H9 (cell line): ENCODE results near the gene ESRRA. TPM values are rescaled to one million over a fixed set of nuclear protein-coding genes. Genes with fewer than 3 reads are reported as not detected.
A peak's percentile ranks its signal among the peaks of the same experiment; 100 is the strongest.

Experiments
- DNase-seq: peaks from one replicate; pipeline ENCODE4 v3.0.0-alpha.2; 2017
- H2AFZ ChIP-seq: one replicate; pipeline ENCODE4 v1.6.1; 2013; ENCODE audit warnings: mild to moderate bottlenecking, low read length, control low read depth, moderate library complexity
- H2AK5ac ChIP-seq: 2 replicates; pipeline ENCODE4 v1.6.1; 2013; ENCODE audit warnings: low read length, control low read depth, mixed read lengths; ENCODE audit not compliant: insufficient read length
- H2BK120ac ChIP-seq: one replicate; pipeline ENCODE4 v1.6.1; 2013; ENCODE audit warnings: low read depth, mild to moderate bottlenecking, low read length, control low read depth, inconsistent platforms; ENCODE audit not compliant: poor library complexity, severe bottlenecking
- H2BK12ac ChIP-seq: 2 replicates; pipeline ENCODE4 v1.6.1; 2013; ENCODE audit warnings: low read length, control low read depth, mixed read lengths, low read depth; ENCODE audit not compliant: insufficient read length
- H2BK15ac ChIP-seq: 2 replicates; pipeline ENCODE4 v1.6.1; 2013; ENCODE audit warnings: low read depth, low read length, control low read depth
- H2BK20ac ChIP-seq: one replicate; pipeline ENCODE4 v1.6.1; 2013; ENCODE audit warnings: low read depth, mild to moderate bottlenecking, low read length, control low read depth, inconsistent platforms; ENCODE audit not compliant: poor library complexity, severe bottlenecking
- H2BK5ac ChIP-seq: 2 replicates; pipeline ENCODE4 v1.6.1; 2013; ENCODE audit warnings: low read length, control low read depth, mixed read lengths; ENCODE audit not compliant: insufficient read length
- H3K14ac ChIP-seq: 2 replicates; pipeline ENCODE4 v1.6.1; 2013; ENCODE audit warnings: low read length, control low read depth; ENCODE audit not compliant: insufficient read depth
- H3K18ac ChIP-seq: 2 replicates; pipeline ENCODE4 v1.6.1; 2013; ENCODE audit warnings: low read depth, mild to moderate bottlenecking, mixed read lengths, low read length, control low read depth; ENCODE audit not compliant: insufficient read length
- H3K23ac ChIP-seq: 2 replicates; pipeline ENCODE4 v1.6.1; 2013; ENCODE audit warnings: low read length, control low read depth, mixed read lengths, low read depth; ENCODE audit not compliant: insufficient read length
- H3K23me2 ChIP-seq: 2 replicates; pipeline ENCODE4 v1.6.1; 2013; ENCODE audit warnings: low read depth, mild to moderate bottlenecking, mixed read lengths, low read length, control low read depth; ENCODE audit not compliant: insufficient read length, poor library complexity, severe bottlenecking
- H3K27ac ChIP-seq: 2 replicates; pipeline ENCODE4 v1.5.1; 2013; ENCODE audit warnings: low read length, control low read depth, mixed read lengths, low read depth; ENCODE audit not compliant: insufficient read length
- H3K27me3 ChIP-seq: 2 replicates; pipeline ENCODE4 v1.6.1; 2013; ENCODE audit warnings: low read length, control low read depth, inconsistent platforms; ENCODE audit not compliant: insufficient read depth
- H3K4ac ChIP-seq: 2 replicates; pipeline ENCODE4 v1.6.1; 2013; ENCODE audit warnings: low read depth, mild to moderate bottlenecking, control low read depth, inconsistent platforms, low read length, moderate library complexity
- H3K4me1 ChIP-seq: 2 replicates; pipeline ENCODE4 v1.6.1; 2013; ENCODE audit warnings: low read length, control low read depth, inconsistent platforms; ENCODE audit not compliant: insufficient read depth
- H3K4me2 ChIP-seq: 2 replicates; pipeline ENCODE4 v1.6.1; 2013; ENCODE audit warnings: low read length, control low read depth, mixed read lengths; ENCODE audit not compliant: insufficient read length, insufficient read depth
- H3K56ac ChIP-seq: 2 replicates; pipeline ENCODE4 v1.6.1; 2013; ENCODE audit warnings: low read depth, mild to moderate bottlenecking, mixed read lengths, low read length, control low read depth; ENCODE audit not compliant: insufficient read length
- H3K79me1 ChIP-seq: 2 replicates; pipeline ENCODE4 v1.6.1; 2013; ENCODE audit warnings: low read depth, mild to moderate bottlenecking, moderate library complexity, low read length, control low read depth, inconsistent platforms; ENCODE audit not compliant: insufficient read depth, poor library complexity, severe bottlenecking
- H3K79me2 ChIP-seq: 2 replicates; pipeline ENCODE4 v1.6.1; 2013; ENCODE audit warnings: low read length, control low read depth, inconsistent platforms; ENCODE audit not compliant: insufficient read depth
- H3K9ac ChIP-seq: 2 replicates; pipeline ENCODE4 v1.6.1; 2013; ENCODE audit warnings: low read length, control low read depth, mixed read lengths; ENCODE audit not compliant: insufficient read length; ENCODE audit errors: extremely low read depth
- H3K9me3 ChIP-seq: one replicate; pipeline ENCODE4 v1.6.1; 2013; ENCODE audit warnings: low read depth, low read length, inconsistent platforms; ENCODE audit not compliant: control insufficient read depth
- H3T11ph ChIP-seq: one replicate; pipeline ENCODE4 v1.6.1; 2013; ENCODE audit warnings: mild to moderate bottlenecking, low read length, control low read depth, inconsistent platforms
- H4K20me1 ChIP-seq: one replicate; pipeline ENCODE4 v1.6.1; 2013; ENCODE audit not compliant: control insufficient read depth, insufficient read length, insufficient read depth
- H4K5ac ChIP-seq: 2 replicates; pipeline ENCODE4 v1.6.1; 2013; ENCODE audit warnings: low read depth, mild to moderate bottlenecking, mixed read lengths, low read length, control low read depth; ENCODE audit not compliant: insufficient read length
- H4K8ac ChIP-seq: replicated peaks from 2 replicates; pipeline ENCODE4 v1.6.1; 2013; ENCODE audit warnings: low read length, control low read depth, mixed read lengths, low read depth; ENCODE audit not compliant: insufficient read length
- H4K91ac ChIP-seq: 2 replicates; pipeline ENCODE4 v1.6.1; 2013; ENCODE audit warnings: low read depth, mild to moderate bottlenecking, moderate library complexity, mixed read lengths, low read length, control low read depth; ENCODE audit not compliant: insufficient read length
- H3K27ac Mint-ChIP-seq, 3 experiments: 2 replicates in 2 of 3; 3 replicates in 1 of 3; pipeline ENCODE4 v1.8.0; 2020 to 2021; ENCODE audit warnings: mixed read lengths in 3 of 3, mild to moderate bottlenecking in 1 of 3, moderate library complexity in 1 of 3
- H3K27me3 Mint-ChIP-seq: 2 replicates; pipeline ENCODE4 v1.8.0; 2021; ENCODE audit warnings: low read depth, mild to moderate bottlenecking, moderate library complexity, mixed read lengths
- H3K36me3 Mint-ChIP-seq, 3 experiments: 2 replicates in 2 of 3; 3 replicates in 1 of 3; pipeline ENCODE4 v1.8.0; 2020 to 2021; ENCODE audit warnings: low read depth in 3 of 3, mixed read lengths in 3 of 3; ENCODE audit not compliant: insufficient read depth in 1 of 3
- H3K4me1 Mint-ChIP-seq, 2 experiments: 2 replicates each; pipeline ENCODE4 v1.8.0; 2020; ENCODE audit warnings: mixed read lengths in 2 of 2
- H3K4me3 Mint-ChIP-seq, 2 experiments: 2 replicates in 1 of 2; 3 replicates in 1 of 2; pipeline ENCODE4 v1.8.0; 2020 to 2021; ENCODE audit warnings: mild to moderate bottlenecking in 2 of 2, mixed read lengths in 2 of 2, moderate library complexity in 1 of 2
- H3K9me3 Mint-ChIP-seq, 2 experiments: 2 replicates in 1 of 2; 3 replicates in 1 of 2; pipeline ENCODE4 v1.8.0; 2020; ENCODE audit warnings: mild to moderate bottlenecking in 2 of 2, mixed read lengths in 2 of 2, moderate library complexity in 1 of 2
- WGBS: extraction: QIAGEN DNeasy Blood & Tissue Kit; methylation state at CpG from one replicate; pipeline ENCODE4 v1.1.7; 2013; ENCODE audit warnings: missing lambda C conversion rate, low lambda C conversion rate, mixed read lengths; ENCODE audit not compliant: insufficient read length; ENCODE audit errors: extremely low coverage; 5-methylcytosine and 5-hydroxymethylcytosine counted together
- total RNA-seq: library from RNA; stranded (reverse); gene quantifications from 2 replicates; pipeline ENCODE4 v1.2.1, GENCODE V29; 2021
- TF ChIP-seq, protein P1 (sequence below): fragments of 200-600 bp; sonication (generic); conservative IDR thresholded peaks from 3 replicates; pipeline ENCODE4 v1.8.0; 2021; ENCODE audit warnings: antibody characterized with exemption, mild to moderate bottlenecking

The ESRRA gene
- total RNA-seq, 1 experiment from 2014 or later: 42.3 TPM

DNA sequence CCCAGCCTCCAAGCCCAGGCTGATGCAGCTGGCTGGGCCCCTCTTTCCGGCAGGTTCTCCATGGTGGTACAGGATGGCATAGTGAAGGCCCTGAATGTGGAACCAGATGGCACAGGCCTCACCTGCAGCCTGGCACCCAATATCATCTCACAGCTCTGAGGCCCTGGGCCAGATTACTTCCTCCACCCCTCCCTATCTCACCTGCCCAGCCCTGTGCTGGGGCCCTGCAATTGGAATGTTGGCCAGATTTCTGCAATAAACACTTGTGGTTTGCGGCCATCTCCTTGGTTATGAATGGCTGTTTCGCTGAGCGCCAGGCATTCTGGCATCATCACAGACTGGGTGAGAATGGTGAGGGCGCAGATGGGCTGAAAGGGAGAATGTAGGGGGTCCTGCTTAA is 16.2 kb downstream of the ESRRA start:
- no peaks in the 10 kb centered on the region for H3K79me1 ChIP-seq
- no peak overlapping the region for H3T11ph ChIP-seq
- peaks cover 24 to 31% of the 10 kb centered on the region in 2 experiments for H3K4me1 Mint-ChIP-seq
- no peak overlapping the region for H4K8ac ChIP-seq
- H3K27me3 Mint-ChIP-seq: no peaks in the 10 kb centered on the region
- peaks cover 2% of the 10 kb centered on the region for H4K20me1 ChIP-seq
- TF ChIP-seq, protein P1, sequence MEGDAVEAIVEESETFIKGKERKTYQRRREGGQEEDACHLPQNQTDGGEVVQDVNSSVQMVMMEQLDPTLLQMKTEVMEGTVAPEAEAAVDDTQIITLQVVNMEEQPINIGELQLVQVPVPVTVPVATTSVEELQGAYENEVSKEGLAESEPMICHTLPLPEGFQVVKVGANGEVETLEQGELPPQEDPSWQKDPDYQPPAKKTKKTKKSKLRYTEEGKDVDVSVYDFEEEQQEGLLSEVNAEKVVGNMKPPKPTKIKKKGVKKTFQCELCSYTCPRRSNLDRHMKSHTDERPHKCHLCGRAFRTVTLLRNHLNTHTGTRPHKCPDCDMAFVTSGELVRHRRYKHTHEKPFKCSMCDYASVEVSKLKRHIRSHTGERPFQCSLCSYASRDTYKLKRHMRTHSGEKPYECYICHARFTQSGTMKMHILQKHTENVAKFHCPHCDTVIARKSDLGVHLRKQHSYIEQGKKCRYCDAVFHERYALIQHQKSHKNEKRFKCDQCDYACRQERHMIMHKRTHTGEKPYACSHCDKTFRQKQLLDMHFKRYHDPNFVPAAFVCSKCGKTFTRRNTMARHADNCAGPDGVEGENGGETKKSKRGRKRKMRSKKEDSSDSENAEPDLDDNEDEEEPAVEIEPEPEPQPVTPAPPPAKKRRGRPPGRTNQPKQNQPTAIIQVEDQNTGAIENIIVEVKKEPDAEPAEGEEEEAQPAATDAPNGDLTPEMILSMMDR: no peak
- H3K4ac ChIP-seq: no peak overlapping the region
- H2AFZ ChIP-seq: no peak overlapping the region
- no peak overlapping the region for H4K5ac ChIP-seq
- no peaks in the 10 kb centered on the region for H3K79me2 ChIP-seq
- H3K4me1 ChIP-seq: no peaks in the 10 kb centered on the region; the same call in 1 of the 2 replicates
- H3K23ac ChIP-seq: no peak overlapping the region
- H2BK5ac ChIP-seq: no peak overlapping the region
- peaks cover 3% of the 10 kb centered on the region for H3K23me2 ChIP-seq
- no peak overlapping the region for H2AK5ac ChIP-seq
- H2BK120ac ChIP-seq: no peak overlapping the region
- H3K56ac ChIP-seq: no peak overlapping the region
- H3K9ac ChIP-seq: no peak overlapping the region
- H3K9me3 ChIP-seq: no peaks in the 10 kb centered on the region
- no CpG with 5 or more reads among the region's 5 CpGs for WGBS
- no peak overlapping the region for H3K14ac ChIP-seq
- DNase-seq: no peak
- no peak overlapping the region for H3K27ac ChIP-seq
- no peak overlapping the region for H3K4me3 Mint-ChIP-seq
- no peak overlapping the region for H2BK15ac ChIP-seq
- peak overlapping the region in 1 of 3 experiments; percentile 13; a peak in 2 of 7 replicates for H3K27ac Mint-ChIP-seq
- H2BK12ac ChIP-seq: no peak overlapping the region
- H4K91ac ChIP-seq: no peak overlapping the region
- H3K27me3 ChIP-seq: no peaks in the 10 kb centered on the region
- H3K18ac ChIP-seq: no peak overlapping the region
- H3K9me3 Mint-ChIP-seq: no peaks in the 10 kb centered on the region
- H2BK20ac ChIP-seq: no peak overlapping the region
- peaks cover 14 to 28% (median 27%) of the 10 kb centered on the region in 3 experiments; a peak in 6 of 7 replicates for H3K36me3 Mint-ChIP-seq
- H3K4me2 ChIP-seq: no peak overlapping the region
